SW480 (cell line): ENCODE results near the gene MCRS1.
A peak's percentile ranks its signal among the peaks of the same experiment; 100 is the strongest.

Experiments
- DNase-seq: peaks from one replicate; pipeline ENCODE4 v3.0.0-alpha.2; 2016; ENCODE audit warnings: low spot score

The MCRS1 gene

DNA sequence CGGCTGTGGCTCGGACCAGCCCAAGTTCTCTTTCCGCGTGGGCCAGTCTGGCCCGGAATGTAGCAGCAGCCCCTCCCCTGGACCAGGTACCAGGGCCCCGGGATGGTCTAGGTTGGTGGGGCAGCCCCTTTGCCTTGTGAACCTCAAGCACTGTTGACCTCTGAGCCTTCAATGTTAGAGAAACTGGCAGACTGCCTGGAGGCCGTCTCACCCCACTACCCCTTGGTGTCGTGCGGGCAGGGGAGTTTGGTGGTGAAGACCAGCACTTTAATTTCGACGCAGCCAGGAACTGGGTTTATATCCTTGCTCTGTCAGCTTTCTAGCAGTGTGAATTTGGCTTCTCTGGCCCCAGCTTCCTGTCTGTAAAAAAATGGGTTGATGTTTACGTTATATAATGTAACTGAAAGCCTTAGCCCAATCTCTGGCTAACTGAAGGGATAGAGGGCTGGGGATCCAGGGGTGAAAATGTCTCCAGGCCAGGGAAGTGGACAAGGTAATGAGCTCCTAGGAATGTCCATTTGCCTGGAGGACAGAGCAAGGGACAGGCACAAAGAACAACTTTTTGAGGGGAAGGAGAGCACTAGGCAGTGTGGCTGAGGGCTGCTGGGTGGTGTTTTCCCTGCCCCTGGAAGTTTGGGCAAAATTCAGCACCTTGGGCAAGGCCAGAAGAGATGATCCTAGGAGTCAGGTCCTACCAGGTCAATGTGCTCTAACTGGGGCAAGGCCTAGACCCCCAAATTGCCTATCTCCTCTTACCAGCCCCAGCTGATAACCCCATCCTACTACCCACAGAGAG, 11.4 kb downstream of the MCRS1 start:
- no peak for DNase-seq

DNA sequence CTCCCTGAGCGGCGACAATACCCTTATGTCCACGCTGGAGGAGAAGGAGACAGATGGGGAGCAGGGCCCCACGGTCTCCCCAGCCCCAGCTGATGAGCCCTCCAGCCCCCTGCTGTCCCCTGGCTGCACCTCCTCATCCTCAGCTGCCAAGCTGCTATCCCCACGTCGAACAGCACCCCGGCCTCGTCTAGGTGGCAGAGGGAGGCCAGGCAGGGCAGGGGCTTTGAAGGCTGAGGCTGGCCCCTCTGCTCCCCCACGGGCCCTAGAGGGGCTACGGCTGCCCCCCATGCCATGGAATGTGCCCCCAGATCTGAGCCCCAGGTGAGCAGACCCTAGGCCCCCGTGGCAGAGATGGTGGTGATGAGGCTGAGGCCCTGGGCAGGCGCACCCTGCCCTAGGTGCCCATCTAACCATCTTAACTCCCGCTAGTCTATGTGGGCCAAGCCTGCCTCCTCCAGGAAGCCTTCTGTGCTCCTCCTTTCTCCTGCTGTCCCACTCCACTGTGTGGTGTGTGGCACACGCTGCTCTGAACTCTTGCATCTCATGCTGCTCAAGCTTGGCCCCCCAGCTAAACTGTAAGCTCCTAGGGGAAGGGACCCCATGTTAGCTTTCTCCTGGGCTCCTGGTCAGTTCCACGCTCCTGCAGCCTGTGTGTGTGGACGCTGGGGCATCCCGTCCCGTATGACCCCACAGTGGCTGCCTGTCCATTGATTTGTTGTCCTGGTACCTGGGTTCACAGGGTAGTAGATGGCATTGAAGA, 12.1 kb downstream of the MCRS1 start:
- DNase-seq = no peak

DNA sequence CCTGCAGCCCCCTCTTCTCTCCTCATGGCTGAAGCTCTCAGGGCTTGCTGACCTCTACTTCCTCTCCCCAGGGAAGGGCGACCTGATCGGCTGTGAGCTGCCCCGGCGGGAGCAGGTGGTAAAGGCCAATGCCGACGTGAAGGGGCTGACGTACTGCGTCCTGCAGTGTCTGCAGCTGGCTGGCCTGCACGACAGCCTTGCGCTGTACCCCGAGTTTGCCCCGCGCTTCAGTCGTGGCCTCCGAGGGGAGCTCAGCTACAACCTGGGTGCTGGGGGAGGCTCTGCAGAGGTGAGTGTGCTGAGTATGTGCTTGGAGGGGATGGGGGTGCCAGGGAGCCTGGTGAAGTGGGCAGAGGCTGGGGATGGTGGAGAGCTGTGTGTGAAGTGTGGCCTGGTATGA, 13.7 kb downstream of the MCRS1 start:
- no peak for DNase-seq

DNA sequence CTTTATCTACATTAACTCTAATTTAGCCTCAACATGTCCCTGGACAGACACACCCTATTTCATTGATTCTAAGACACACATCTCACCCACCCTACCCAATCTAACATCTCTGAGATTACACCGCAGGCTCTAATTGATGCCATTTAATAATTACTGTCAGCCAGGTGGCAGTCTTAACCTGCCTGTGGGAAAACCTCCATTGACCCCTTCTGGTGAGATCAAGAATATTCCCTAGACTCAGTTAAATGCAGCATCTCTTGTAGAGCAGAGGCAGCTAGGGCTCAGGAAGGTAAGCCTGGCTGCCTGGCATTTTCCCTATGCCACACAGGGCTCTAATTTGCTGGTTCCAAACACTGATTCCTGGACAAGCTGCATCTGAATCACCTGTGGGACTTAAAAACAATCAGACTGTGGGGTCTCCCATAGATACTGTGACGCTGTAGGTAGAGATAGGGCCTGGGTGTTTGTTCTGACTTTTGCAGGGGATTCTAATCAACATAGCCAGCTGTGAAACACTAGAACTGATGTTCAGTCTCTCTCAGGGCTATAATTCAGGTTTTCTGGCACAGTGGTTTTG, 14.3 kb downstream of the MCRS1 start:
- peak; percentile 65 for DNase-seq

DNA sequence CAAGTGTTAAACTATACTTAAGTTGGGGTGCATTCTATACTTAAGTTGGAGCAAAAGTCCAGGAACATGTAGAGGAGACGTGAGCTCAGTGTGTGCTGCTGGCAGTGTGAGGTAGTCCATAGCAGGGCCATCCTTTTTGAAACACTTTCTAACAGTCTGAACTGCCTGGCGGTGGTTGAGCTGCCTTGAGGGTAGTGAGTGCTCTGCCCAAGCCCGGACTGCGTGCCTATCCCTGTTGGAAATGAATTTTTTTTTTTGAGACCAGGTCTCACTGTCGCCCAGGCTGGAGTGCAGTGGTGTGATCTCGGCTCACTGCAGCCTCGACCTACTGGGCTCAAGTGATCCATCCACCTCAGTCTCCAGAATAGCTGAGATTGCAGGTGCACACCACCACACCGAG, 15.0 kb downstream of the MCRS1 start:
- no peak for DNase-seq

DNA sequence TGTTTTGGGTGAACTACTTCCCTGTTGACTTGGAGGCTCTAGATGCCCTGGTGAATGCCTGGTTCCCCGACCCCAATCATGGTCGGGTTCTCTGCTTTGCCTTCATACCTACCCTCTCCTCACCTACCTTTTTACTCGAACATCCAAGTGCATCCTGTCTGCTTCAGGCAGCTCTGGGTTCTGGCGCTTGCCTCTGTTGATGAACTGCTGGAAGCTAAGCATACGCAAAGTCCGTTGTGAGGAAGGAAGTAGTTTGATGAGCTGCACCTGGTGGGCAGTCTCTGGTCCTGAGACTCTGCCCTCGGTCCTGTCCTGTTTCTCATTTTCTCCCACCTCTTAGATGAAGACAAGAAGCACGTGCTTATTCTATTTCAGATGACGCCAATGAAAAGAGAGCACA, 15.5 kb downstream of the MCRS1 start:
- no peak for DNase-seq

DNA sequence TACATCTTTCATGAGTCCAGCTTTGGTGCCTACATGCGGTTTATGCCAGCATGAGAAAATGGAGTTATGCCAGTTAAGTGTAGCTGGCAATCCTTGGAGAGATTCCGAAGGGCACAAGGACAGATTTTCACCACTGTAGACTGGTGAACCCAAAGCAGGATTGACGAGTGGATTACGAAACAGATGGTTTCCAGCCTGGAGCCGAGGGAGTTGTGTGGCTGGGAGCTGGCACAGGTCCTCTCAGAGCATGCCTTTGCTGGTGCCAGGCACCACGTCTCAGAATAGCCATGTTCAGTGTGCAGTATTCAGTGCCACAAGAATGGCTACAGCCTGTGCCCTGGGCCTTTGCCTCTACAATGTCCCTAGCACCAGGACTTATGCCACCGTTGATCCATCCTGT, 15.9 kb downstream of the MCRS1 start:
- DNase-seq = no peak

DNA sequence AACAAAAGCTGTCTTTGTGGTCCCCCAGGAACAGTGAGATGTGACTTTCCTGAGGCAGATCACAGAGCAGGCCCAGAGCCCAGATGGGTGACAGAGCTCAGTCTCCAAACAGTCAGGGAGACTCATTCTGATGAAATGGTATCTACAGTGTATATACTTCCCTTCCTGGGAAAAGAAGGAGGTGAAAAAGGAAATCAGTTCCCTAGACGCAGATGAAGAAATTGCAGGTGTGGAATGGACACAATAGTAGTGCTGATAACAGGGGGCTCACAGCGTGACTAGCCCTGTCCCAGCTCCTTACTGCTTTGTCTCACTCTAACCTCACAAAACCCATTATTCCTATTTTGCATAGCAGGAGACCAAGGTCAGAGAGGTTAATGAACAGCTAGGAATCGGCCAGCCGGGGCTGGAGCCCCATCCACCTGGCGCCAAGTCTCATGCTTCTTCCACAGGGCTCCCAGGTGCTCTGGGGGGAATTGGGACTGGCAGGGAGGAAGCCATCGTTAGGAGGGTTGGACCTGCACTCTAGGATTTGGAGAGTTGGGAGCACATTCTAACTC, 17.2 kb downstream of the MCRS1 start:
- DNase-seq = no peak

DNA sequence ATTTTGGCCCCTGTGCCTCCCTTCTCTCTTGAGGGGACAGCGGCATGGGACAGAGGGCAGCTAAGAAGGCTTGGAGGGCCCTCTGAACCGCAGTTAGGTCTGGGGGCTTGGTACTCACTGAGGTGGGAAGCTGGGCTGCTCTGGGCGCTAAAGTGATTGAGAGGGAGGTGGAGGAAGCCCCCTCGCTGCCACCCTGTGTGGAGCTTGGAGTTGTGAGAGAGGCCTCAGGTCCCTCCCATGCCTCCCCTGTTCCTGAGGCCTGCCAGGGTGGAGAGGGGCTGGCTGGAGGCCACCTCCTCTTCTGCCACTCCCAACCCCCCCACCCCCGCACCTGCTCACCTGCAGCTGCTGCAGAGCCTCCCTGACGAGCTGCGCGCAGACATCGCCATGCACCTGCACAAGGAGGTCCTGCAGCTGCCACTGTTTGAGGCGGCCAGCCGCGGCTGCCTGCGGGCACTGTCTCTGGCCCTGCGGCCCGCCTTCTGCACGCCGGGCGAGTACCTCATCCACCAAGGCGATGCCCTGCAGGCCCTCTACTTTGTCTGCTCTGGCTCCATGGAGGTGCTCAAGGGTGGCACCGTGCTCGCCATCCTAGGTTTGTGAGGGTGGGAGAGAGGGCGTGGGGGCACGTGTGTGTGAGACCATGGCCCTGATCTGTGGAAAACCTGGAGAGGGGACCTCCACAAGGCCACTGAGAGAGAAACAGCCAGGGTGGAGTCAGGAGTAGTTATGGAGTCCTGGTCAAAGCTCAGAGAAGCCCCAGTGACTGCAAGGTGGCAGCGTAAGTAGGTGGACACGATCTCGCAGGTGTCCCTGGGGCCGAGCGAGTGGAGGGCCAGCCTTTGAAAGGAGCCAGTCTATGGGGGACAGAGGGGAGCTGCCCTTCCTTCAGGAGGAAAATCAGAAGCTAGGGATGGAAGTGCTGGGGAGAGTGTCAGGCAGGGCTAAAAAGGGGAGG, 17.9 kb downstream of the MCRS1 start:
- no peak for DNase-seq

DNA sequence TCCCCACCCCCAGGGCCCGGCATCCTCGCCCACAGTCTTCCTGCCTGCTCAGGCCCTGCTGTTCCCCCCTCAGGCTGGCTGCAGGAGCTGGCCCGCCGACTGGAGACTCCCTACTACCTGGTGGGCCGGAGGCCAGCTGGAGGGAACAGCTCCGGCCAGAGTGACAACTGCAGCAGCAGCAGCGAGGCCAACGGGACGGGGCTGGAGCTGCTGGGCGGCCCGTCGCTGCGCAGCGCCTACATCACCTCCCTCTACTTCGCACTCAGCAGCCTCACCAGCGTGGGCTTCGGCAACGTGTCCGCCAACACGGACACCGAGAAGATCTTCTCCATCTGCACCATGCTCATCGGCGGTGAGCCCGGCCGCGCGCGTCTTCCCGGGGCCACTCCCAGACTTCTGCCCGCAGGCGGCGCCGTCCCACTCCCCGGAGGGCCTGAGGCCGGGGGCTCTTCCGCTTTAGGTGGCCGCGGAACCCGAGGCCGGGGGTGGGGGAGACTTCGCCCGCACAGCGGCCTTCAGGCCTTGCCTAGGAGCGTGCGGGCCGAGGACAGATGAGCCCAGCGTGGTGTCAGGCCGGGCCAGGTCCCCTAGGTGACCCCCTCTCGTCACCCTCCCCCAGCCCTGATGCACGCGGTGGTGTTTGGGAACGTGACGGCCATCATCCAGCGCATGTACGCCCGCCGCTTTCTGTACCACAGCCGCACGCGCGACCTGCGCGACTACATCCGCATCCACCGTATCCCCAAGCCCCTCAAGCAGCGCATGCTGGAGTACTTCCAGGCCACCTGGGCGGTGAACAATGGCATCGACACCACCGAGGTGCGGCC, 18.9 kb downstream of the MCRS1 start:
- DNase-seq = no peak

DNA sequence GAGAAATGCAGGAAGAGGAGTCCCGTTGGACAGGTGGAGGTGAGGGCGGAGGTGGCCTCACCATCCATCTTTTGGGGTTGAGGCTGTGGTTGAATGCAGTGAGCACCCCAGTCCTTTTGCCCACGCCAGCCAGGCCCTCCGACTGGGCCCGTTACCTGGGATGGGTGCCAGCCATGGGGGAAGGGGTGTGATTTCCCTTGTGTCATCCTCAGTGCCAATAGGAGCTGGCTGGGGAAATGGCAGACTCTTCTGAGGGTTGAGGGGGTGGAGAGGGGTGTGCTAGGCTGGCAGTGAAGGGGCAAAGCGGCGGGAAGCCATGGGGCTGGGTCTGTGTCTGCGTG, 19.5 kb downstream of the MCRS1 start:
- DNase-seq = no peak

DNA sequence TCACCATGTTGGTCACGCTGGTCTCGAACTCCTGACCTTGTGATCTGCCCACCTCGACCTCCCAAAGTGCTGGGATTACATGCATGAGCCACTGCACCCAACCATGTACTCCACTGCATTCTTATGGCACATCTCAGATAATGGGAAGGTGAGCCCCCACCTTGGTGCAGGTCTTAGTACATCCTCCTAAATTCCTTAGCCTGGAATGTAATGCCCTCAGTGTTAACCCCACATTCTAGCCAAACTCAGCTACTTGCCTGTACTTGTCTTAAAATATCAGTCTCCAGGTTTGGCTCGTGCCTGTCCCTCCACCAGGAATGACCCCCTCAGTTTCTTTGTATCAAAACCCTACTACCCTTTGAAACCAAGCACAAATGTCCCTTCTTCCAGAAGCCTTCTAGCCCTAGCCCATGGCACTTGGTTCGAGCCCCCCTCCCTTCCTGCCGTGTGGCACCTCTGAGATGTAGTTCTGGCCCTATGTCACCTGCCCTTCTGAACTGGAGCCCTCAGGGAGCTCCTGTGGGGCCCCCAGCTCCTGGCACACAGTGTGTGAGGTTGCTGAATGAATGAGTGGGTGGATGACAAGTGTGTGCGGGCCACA, 20.8 kb downstream of the MCRS1 start:
- no peak for DNase-seq

DNA sequence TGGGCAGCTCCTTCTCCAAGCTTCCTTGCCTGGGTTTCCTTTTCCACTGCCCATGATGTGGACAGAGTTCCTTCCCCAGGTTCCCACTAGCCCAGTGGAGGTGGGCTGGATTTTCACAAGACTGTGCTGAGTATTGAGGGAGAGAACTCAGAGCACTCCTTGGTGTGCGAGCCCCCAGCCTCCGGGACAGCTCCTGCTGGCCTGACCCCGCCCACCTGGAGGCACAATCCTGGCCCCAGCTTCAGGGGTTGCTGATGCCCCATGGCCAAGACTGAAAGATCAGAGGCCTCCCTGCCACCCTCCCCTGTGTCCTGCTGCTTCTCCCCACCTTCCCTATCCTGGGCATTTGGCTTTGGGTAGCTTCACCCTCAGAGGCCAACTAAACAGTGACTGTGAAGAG, 21.5 kb downstream of the MCRS1 start:
- no peak for DNase-seq

DNA sequence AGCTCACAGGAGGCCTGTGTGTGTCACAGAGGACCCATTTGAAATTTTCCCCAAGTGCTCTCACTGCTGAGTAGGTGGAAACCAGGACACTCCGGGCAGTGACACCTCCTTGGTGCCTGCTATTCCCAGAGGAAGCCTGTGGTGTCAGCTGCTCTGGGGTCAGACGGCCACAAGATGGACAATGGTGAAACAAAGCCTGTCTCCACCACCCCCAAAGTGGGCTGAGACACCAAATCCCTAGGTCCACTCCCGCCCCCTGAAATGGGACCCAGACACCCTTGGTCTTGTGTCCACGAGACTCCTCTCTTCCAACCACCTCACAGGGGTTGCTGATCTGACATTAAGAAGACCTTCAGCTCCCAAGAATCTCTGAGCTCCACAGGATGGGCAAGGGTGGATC, 22.1 kb downstream of the MCRS1 start:
- no peak for DNase-seq

DNA sequence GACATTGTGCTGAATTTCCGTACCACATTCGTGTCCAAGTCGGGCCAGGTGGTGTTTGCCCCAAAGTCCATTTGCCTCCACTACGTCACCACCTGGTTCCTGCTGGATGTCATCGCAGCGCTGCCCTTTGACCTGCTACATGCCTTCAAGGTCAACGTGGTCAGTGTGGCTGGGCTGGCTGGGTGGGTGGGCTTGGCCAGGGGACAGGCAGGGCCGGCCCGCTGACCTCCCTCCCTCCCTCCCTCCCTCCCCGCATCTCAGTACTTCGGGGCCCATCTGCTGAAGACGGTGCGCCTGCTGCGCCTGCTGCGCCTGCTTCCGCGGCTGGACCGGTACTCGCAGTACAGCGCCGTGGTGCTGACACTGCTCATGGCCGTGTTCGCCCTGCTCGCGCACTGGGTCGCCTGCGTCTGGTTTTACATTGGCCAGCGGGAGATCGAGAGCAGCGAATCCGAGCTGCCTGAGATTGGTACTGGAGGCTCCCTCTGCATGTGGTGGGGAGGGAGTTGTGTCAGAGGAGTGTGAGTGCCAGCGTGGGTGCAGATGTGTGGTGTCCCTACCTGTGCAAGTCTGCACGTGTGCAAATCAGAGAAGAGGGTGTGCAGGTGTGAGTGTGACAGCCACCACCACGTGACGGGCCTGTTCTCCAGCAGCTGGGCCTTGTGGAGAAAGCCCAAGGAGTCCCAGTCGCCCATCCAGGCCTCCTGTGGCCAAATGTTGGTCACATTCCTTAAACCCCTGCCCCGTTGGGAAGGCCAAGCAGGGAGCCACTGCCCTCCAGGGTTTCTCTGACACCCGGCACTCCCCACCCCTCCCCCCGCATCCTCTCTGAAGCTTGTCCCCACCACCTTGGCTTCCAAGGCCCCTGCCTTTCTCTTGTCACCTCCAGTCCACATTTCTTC, 23.8 kb downstream of the MCRS1 start:
- no peak for DNase-seq

DNA sequence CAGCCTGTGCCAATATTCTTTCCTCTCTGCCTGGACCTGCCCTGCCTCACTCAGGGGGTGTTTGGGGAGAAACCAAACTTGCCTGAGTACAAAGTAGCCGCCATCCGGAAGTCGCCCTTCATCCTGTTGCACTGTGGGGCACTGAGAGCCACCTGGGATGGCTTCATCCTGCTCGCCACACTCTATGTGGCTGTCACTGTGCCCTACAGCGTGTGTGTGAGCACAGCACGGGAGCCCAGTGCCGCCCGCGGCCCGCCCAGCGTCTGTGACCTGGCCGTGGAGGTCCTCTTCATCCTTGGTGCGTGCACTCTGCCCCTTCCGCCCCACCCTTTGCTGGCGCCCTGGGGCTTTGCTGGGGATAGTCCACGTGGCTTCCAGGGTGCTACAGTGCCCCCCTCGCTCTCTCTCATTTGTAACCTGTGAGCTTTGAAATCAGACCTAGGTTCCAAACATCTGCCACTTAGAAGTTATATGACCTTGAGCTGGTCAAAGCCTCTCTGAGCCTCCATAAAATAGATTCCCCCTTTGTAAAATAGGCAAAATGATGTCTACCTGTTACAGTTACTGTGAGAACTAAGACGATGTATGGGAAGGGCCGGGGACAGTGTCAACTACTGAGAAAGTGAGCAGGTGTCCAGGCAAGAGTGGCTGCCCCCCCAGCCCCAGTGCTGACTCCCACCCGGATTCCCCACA, 24.6 kb downstream of the MCRS1 start:
- no peak for DNase-seq

DNA sequence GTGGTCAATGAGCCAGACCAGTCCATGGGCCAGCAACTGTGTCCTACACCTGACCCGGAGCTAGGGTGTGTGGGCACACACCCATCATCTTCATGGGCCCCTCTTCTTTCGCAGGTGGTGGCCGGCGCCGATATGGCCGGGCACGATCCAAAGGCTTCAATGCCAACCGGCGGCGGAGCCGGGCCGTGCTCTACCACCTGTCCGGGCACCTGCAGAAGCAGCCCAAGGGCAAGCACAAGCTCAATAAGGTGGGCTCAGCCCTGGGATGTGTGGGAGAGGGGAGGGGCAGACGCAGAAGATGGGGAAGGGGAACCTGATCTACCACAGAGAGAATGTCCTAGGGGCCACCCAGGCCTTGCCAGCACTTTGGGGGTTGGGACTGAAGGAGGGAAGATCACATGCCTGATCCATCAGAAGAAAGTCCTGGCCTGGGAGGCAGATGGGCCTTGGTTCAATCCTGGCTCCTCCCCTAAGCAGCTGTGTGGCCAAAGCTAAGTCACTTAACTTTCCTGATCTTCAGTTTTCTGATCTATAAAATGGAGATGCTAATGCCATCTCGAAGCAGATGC, 25.3 kb downstream of the MCRS1 start:
- DNase-seq = no peak

DNA sequence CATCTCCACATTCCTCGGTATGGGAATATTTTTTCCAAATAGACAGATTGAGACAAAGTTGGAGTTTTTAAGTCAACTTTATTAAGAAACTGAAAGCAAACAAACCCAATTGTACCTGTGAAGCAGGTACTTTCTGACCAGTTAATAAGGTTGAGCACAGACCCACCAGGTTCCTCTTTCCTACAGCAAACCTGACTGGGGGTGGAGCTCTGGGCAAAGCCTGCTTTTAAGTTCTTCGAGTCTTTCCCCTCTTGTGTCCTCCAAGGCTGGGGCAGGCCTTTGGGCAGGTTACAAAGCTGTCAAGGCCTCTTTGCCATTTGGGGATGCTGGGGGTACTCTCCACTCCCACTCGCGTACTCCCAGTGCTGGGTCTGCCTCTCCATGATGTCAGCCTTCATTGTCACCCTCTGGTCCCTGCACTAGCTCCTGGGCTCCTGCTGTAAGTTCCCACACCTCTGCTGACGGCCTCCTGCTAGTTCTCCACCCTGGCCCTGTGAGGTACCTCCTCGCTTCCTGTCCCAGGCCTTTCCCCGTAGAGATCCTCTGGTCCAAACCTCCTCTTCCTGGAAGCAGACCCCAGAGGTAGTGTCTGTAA, 25.9 kb downstream of the MCRS1 start:
- no peak for DNase-seq
